Kidney glomerular epithelial cell (primary cell): ENCODE results near the gene ZNF627.
"Not testable (repeated sequence)": the region's sequence is repeated elsewhere in the genome, so short reads cannot be mapped to it uniquely, and the experiment has no call there.

Experiments
- DNase-seq: peaks from one replicate; lab custom pipeline; 2025; lab: John Stamatoyannopoulos, UW

ZNF627 gene

GRCh38 chr19:11574689-11575088 lies 22.6 kb upstream of the ZNF627 start:
- DNase-seq = no peak

GRCh38 chr19:11576227-11576626 lies 21.1 kb upstream of the ZNF627 start:
- DNase-seq = no peak

GRCh38 chr19:11577451-11578257 lies 19.6 kb upstream of the ZNF627 start, which contains the start of gene ACP5:
TSS of gene ACP5 (minus strand) at chr19:11577645. CDS start at chr19:11577317, 328 bp downstream.
- DNase-seq = no peak

GRCh38 chr19:11578258-11579142 lies 18.8 kb upstream of the ZNF627 start:
- DNase-seq = no peak

- DNase-seq = no peak
Measured at GRCh38 chr19:11580116-11580515, 17.2 kb upstream of the ZNF627 start.

- DNase-seq = no peak
Measured at GRCh38 chr19:11581740-11582139, 15.5 kb upstream of the ZNF627 start.

- DNase-seq = no peak
Measured at GRCh38 chr19:11586331-11586730, 11.0 kb upstream of the ZNF627 start.

- DNase-seq = peak; percentile 55
Measured at GRCh38 chr19:11587302-11587974, 9.8 kb upstream of the ZNF627 start.

- no peak for DNase-seq
Measured at GRCh38 chr19:11587975-11588631, 9.2 kb upstream of the ZNF627 start.

GRCh38 chr19:11594084-11594483 lies 3.2 kb upstream of the ZNF627 start:
- DNase-seq = no peak

- DNase-seq = no peak
Measured at GRCh38 chr19:11596156-11596555, 1.1 kb upstream of the ZNF627 start.

GRCh38 chr19:11598103-11598483 lies 810 bp downstream of the ZNF627 start:
- no peak for DNase-seq

- DNase-seq = no peak
Measured at GRCh38 chr19:11598746-11599145, 1.5 kb downstream of the ZNF627 start.

GRCh38 chr19:11599704-11600103 lies 2.4 kb downstream of the ZNF627 start:
- not testable (repeated sequence) for DNase-seq

- no peak for DNase-seq
Measured at GRCh38 chr19:11606484-11606883, 9.2 kb downstream of the ZNF627 start.

GRCh38 chr19:11611730-11612129 lies 14.4 kb downstream of the ZNF627 start:
- no peak for DNase-seq

- no peak for DNase-seq
Measured at GRCh38 chr19:11612816-11613511, 15.7 kb downstream of the ZNF627 start.

- DNase-seq = no peak
Measured at GRCh38 chr19:11617180-11618062, 20.1 kb downstream of the ZNF627 start.

- no peak for DNase-seq
Measured at GRCh38 chr19:11620553-11620952, 23.3 kb downstream of the ZNF627 start.

GRCh38 chr19:11622401-11622800 lies 25.1 kb downstream of the ZNF627 start:
- peak; percentile 8 for DNase-seq
